ENCODE measurements around the gene CDH26. TPM values are rescaled to one million over a fixed set of nuclear protein-coding genes. Genes with fewer than 3 reads are reported as not detected.

CDH26 gene
- total RNA-seq, 4 donors from 2014 or later: 2.5 to 10.3 (median 4.0) TPM

DNA sequence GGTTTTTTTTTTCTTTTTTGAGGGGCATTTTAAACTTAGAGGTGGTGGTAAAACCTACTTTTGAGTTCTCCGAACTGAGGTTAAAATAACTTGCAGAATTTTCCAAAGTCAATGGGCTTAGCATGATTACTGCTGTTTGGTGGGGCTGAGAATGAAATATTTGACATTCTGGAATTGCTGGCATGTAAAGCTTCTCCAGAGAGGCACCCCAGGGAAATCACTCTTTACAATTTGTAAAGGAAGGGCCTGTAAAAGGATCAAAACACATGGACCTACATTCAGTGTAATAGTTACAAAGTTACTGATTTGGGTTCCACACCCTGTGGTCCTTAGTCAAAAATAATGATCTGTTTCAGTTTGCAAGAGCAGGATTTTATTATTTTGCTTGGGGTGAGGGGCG is 12.5 kb upstream of the CDH26 start:
- no peak for TF ChIP-seq POLR2A (IDR thresholded peaks at IDR 0.05)
- TF ChIP-seq CTCF (IDR thresholded peaks at IDR 0.05): no peak
- Histone ChIP-seq H3K27me3 (no peaks in the 10 kb centered on the region), H3K4me3 (no peak overlapping the region), H3K27ac (no peak overlapping the region), H3K36me3 (peaks cover 5 to 43% (median 6%) of the 10 kb centered on the region in 3 donors), H3K4me1 (peaks cover 10 to 63% (median 10%) of the 10 kb centered on the region in 3 donors), H3K9me3 (no peaks in the 10 kb centered on the region)
- WGBS, 2 donors: 69 to 95% methylated on average over 2 of the region's 2 CpGs
- no peak for DNase-seq
- intact Hi-C loops (cut with DNase I): no loop called here

- Histone ChIP-seq H3K4me1 (peaks cover 0 to 46% (median 0%) of the 10 kb centered on the region in 3 donors), H3K4me3 (no peak overlapping the region), H3K36me3 (peaks cover 5 to 46% (median 6%) of the 10 kb centered on the region in 3 donors), H3K27me3 (no peaks in the 10 kb centered on the region), H3K27ac (no peak overlapping the region), H3K9me3 (no peaks in the 10 kb centered on the region)
- no peak for TF ChIP-seq POLR2A (IDR thresholded peaks at IDR 0.05)
- no peak for TF ChIP-seq CTCF (IDR thresholded peaks at IDR 0.05)
- no peak for DNase-seq
- 84 to 87% methylated on average over 8 of the region's 8 CpGs for WGBS, 2 donors
- intact Hi-C loops (cut with DNase I): no loop called here
These were observed 10.8 kb upstream of the CDH26 start for GRCh38 chr20:59947376-59947775.

- Histone ChIP-seq H3K36me3 (peaks cover 5 to 38% (median 6%) of the 10 kb centered on the region in 3 donors), H3K4me1 (peaks cover 0 to 40% (median 0%) of the 10 kb centered on the region in 3 donors), H3K27me3 (no peaks in the 10 kb centered on the region), H3K9me3 (no peaks in the 10 kb centered on the region), H3K27ac (no peak overlapping the region), H3K4me3 (no peak overlapping the region)
- 57 to 74% methylated on average over 1 of the region's 1 CpG for WGBS, 2 donors
- TF ChIP-seq POLR2A (IDR thresholded peaks at IDR 0.05) (no peak), CTCF (IDR thresholded peaks at IDR 0.05) (no peak)
- intact Hi-C loops (cut with DNase I): no loop called here
- DNase-seq: no peak
These were observed 10.0 kb upstream of the CDH26 start for GRCh38 chr20:59948212-59948611.

DNA sequence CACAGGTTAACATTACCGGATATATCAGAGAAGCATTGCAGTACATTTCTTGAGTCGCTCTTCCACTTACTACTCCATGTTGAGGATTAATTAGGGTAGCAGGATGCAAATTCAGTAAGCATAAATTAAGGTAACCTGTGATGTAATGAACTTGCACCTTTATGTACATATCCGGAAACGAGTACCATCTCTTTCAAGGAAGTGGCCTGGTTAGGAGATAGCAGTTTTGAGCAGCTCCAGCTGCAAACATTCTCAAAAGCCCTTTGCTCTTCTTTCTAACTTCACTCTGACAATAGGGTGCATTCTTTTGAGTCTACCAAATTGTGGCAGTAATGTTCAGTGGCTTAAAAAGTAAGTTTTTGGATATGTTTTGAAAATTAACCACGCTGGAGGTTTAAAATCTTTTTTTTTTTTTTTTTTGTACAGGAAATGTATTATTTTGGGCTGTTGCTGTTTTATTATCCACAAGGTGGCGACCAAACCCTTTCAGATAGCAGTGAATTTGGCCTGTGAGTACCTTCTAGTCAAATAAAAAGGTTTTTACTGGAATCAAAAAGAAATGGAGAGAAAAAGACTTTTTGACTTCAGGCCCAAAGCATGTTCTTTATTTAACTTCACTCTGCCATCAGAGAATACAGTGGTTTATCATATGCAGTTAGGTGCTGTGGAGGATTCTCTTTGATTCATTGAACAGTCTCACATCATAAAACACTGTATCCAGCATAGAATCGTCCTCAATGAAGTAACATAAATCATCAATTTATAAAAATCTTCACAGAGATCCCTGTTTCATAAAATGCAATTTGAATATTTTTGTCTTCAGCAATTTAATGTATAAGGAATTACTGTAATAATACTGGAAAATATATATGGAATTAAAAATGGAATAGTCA is 9.1 kb upstream of the CDH26 start:
- DNase-seq: no peak
- Histone ChIP-seq H3K9me3 (no peaks in the 10 kb centered on the region), H3K4me3 (no peak overlapping the region), H3K36me3 (peaks cover 5 to 29% (median 6%) of the 10 kb centered on the region in 3 donors), H3K4me1 (peaks cover 0 to 40% (median 0%) of the 10 kb centered on the region in 3 donors), H3K27ac (no peak overlapping the region), H3K27me3 (no peaks in the 10 kb centered on the region)
- 36 to 39% methylated on average over 7 of the region's 7 CpGs for WGBS, 2 donors
- TF ChIP-seq CTCF (IDR thresholded peaks at IDR 0.05) (peak; percentile 26 to 67 (median 58)), POLR2A (IDR thresholded peaks at IDR 0.05) (no peak)
- intact Hi-C loops (cut with DNase I): no loop called here

DNA sequence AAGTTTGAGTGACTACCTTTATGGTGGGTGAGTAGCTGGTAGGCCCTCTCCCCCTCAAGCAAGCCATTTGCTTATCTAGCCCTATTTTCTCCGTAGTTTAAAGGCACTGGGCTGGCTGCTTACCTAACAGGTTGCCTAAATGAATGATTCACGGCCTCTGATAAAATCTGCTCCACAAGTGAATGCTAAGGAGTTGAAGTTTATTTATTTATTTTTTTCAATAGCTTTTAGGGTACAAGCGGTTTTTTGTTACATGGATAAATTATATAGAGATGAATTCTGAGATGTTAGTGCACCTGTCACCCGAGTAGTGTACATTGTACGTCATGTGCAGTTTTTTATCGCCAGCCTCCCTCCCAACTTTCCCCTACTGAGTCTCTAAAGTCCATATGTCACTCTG is 8.3 kb upstream of the CDH26 start:
- WGBS, 2 donors: 88 to 91% methylated on average over 6 of the region's 6 CpGs
- TF ChIP-seq POLR2A (IDR thresholded peaks at IDR 0.05) (no peak), CTCF (IDR thresholded peaks at IDR 0.05) (no peak)
- Histone ChIP-seq H3K27ac (no peak overlapping the region), H3K36me3 (peaks cover 0 to 21% (median 0%) of the 10 kb centered on the region in 3 donors), H3K4me3 (no peak overlapping the region), H3K27me3 (no peaks in the 10 kb centered on the region), H3K4me1 (peaks cover 0 to 37% (median 0%) of the 10 kb centered on the region in 3 donors), H3K9me3 (no peaks in the 10 kb centered on the region)
- DNase-seq: no peak
- intact Hi-C loops (cut with DNase I): loop anchor here (5.0 kb wide), 1 partner anchor 102 kb away; no protein-coding TSS in a partner anchor

Measured in esophagus squamous epithelium (tissue), 5 donors.